HUES48 (cell line): ENCODE results near the gene NUTF2.
"Not testable (repeated sequence)": the region's sequence is repeated elsewhere in the genome, so short reads cannot be mapped to it uniquely, and the experiment has no call there.

Experiments
- H3K27ac ChIP-seq: one replicate; pipeline ENCODE4 v1.7.0; 2013; ENCODE audit warnings: low read depth, low read length, inconsistent platforms
- H3K27me3 ChIP-seq: 2 replicates; pipeline ENCODE4 v1.6.1; 2013; ENCODE audit warnings: mild to moderate bottlenecking, low read length; ENCODE audit not compliant: control insufficient read depth, insufficient read depth
- H3K36me3 ChIP-seq: 2 replicates; pipeline ENCODE4 v1.6.1; 2013; ENCODE audit warnings: low read length; ENCODE audit not compliant: control insufficient read depth, insufficient read depth
- H3K4me1 ChIP-seq: 2 replicates; pipeline ENCODE4 v1.6.1; 2013; ENCODE audit warnings: mild to moderate bottlenecking, low read length; ENCODE audit not compliant: control insufficient read depth, insufficient read depth
- H3K4me3 ChIP-seq: 2 replicates; pipeline ENCODE4 v1.5.1; 2013; ENCODE audit warnings: mild to moderate bottlenecking, low read depth, low read length
- H3K9ac ChIP-seq: 2 replicates; pipeline ENCODE4 v1.6.1; 2013; ENCODE audit warnings: mild to moderate bottlenecking, low read depth, low read length, moderate library complexity
- H3K9me3 ChIP-seq: 2 replicates; pipeline ENCODE4 v1.6.1; 2013; ENCODE audit warnings: low read length; ENCODE audit not compliant: control insufficient read depth, insufficient read depth

The NUTF2 gene

GRCh38 chr16:67910158-67910557 is 63.4 kb downstream of the NUTF2 start:
- H3K27me3 ChIP-seq, result no peaks in the 10 kb centered on the region
- peaks cover 7% of the 10 kb centered on the region for H3K4me1 ChIP-seq
- H3K27ac ChIP-seq, result no peak overlapping the region
- no peak overlapping the region for H3K4me3 ChIP-seq
- H3K9ac ChIP-seq, result no peak overlapping the region
- no peaks in the 10 kb centered on the region for H3K9me3 ChIP-seq
- peaks cover 31% of the 10 kb centered on the region for H3K36me3 ChIP-seq

GRCh38 chr16:67914758-67915495 is 68.2 kb downstream of the NUTF2 start:
- Histone ChIP-seq H3K9ac (peak overlapping the region; percentile 8; the same call in 1 of the 2 replicates), H3K36me3 (peaks cover 24% of the 10 kb centered on the region), H3K9me3 (no peaks in the 10 kb centered on the region), H3K27me3 (no peaks in the 10 kb centered on the region), H3K27ac (peak overlapping the region; percentile 50), H3K4me1 (peaks cover 16% of the 10 kb centered on the region), H3K4me3 (no peak overlapping the region)

- Histone ChIP-seq H3K27ac (peak overlapping the region; percentile 50), H3K4me1 (peaks cover 16% of the 10 kb centered on the region), H3K36me3 (peaks cover 19% of the 10 kb centered on the region)
- not testable (repeated sequence) for H3K9ac ChIP-seq, H3K4me3 ChIP-seq, H3K9me3 ChIP-seq, H3K27me3 ChIP-seq
These were observed 68.7 kb downstream of the NUTF2 start for GRCh38 chr16:67915496-67915769.

GRCh38 chr16:67915831-67916723 is 69.3 kb downstream of the NUTF2 start:
- Histone ChIP-seq H3K9me3 (no peaks in the 10 kb centered on the region), H3K4me1 (peaks cover 16% of the 10 kb centered on the region), H3K9ac (no peak overlapping the region), H3K27me3 (no peaks in the 10 kb centered on the region), H3K27ac (peak overlapping the region; percentile 50), H3K4me3 (no peak overlapping the region), H3K36me3 (peaks cover 16% of the 10 kb centered on the region)

- no peak overlapping the region for H3K9ac ChIP-seq
- no peaks in the 10 kb centered on the region for H3K27me3 ChIP-seq
- no peak overlapping the region for H3K4me3 ChIP-seq
- peak overlapping the region; percentile 12 for H3K27ac ChIP-seq
- peaks cover 9% of the 10 kb centered on the region for H3K36me3 ChIP-seq
- H3K9me3 ChIP-seq, result no peaks in the 10 kb centered on the region
- peaks cover 16% of the 10 kb centered on the region for H3K4me1 ChIP-seq
These were observed 70.6 kb downstream of the NUTF2 start for GRCh38 chr16:67917140-67917851.

- H3K27me3 ChIP-seq, result no peaks in the 10 kb centered on the region
- H3K9me3 ChIP-seq, result no peaks in the 10 kb centered on the region
- peaks cover 9% of the 10 kb centered on the region for H3K36me3 ChIP-seq
- H3K4me1 ChIP-seq, result peaks cover 16% of the 10 kb centered on the region
- peak overlapping the region; percentile 12 for H3K27ac ChIP-seq
- no peak overlapping the region for H3K9ac ChIP-seq
- H3K4me3 ChIP-seq, result no peak overlapping the region
These were observed 71.1 kb downstream of the NUTF2 start for GRCh38 chr16:67917852-67918236.

- Histone ChIP-seq H3K27me3 (no peaks in the 10 kb centered on the region), H3K9ac (no peak overlapping the region), H3K27ac (no peak overlapping the region), H3K9me3 (no peaks in the 10 kb centered on the region), H3K4me3 (no peak overlapping the region), H3K36me3 (peaks cover 17% of the 10 kb centered on the region), H3K4me1 (peaks cover 14% of the 10 kb centered on the region)
These were observed 73.0 kb downstream of the NUTF2 start for GRCh38 chr16:67919622-67920221.
